B cell (primary cell): ENCODE measurements around the gene MSH5. TPM values are rescaled to one million over a fixed set of nuclear protein-coding genes. Genes with fewer than 3 reads are reported as not detected.

ENCODE experiments used
- ATAC-seq: fragments of 200-7000 bp; cut with Tn5 transposase; one replicate; pipeline ENCODE4 v1.10.0; 2021; ENCODE audit warnings: low read depth, mild to moderate bottlenecking, moderate number of reproducible peaks, moderate library complexity
- CTCF ChIA-PET: fragments of 350-600 bp; sonication (Branson Sonifier 250); formaldehyde crosslinking; loops from one replicate; lab custom pipeline; 2021; ENCODE audit warnings: antibody characterized with exemption, inconsistent platforms; lab: Charles Lee
- POLR2A ChIA-PET: fragments of 350-600 bp; sonication (Branson Sonifier 250); formaldehyde crosslinking; loops from one replicate; lab custom pipeline; 2021; ENCODE audit warnings: antibody characterized with exemption; lab: Charles Lee
- DNase-seq: peaks from one replicate; pipeline ENCODE4 v3.0.0; 2013
- H2AFZ ChIP-seq: 2 replicates; pipeline ENCODE4 v1.6.1; 2012; ENCODE audit warnings: mild to moderate bottlenecking, low read depth, low read length; ENCODE audit not compliant: insufficient read depth, poor library complexity, severe bottlenecking
- H3K27ac ChIP-seq, 2 donors: 1 replicate in 1 of 2; 2 replicates in 1 of 2; pipeline ENCODE4 v1.5.1; 2012 to 2013; ENCODE audit warnings: low read length in 2 of 2, mild to moderate bottlenecking in 2 of 2, moderate library complexity in 1 of 2
- H3K27me3 ChIP-seq, 4 experiments: fragments of 200-600 bp in 1 of 4; sonication (generic) in 1 of 4; replicated peaks in 1 of 4; 1 replicate in 2 of 4; 2 replicates in 2 of 4; pipeline versions ENCODE4 v1.6.1 to v1.7.0; 2013 to 2016; ENCODE audit warnings: low read length in 3 of 4, mild to moderate bottlenecking in 2 of 4, mixed read lengths in 1 of 4, moderate library complexity in 1 of 4; ENCODE audit not compliant: insufficient read depth in 4 of 4, control insufficient read depth in 3 of 4; ENCODE audit errors: control extremely low read depth in 1 of 4
- H3K36me3 ChIP-seq, 2 experiments: replicated peaks in 1 of 2; 1 replicate in 1 of 2; 2 replicates in 1 of 2; pipeline versions ENCODE4 v1.6.1 to v1.7.1; 2013; ENCODE audit warnings: low read length in 1 of 2; ENCODE audit not compliant: insufficient read depth in 2 of 2, control insufficient read depth in 1 of 2; ENCODE audit errors: control extremely low read depth in 1 of 2, extremely low read depth in 1 of 2
- H3K4me1 ChIP-seq, 2 donors: fragments of 200-600 bp in 1 of 2; sonication (generic) in 1 of 2; 1 replicate in 1 of 2; 2 replicates in 1 of 2; pipeline versions ENCODE4 v1.5.1 to v1.6.1; 2013 to 2017; ENCODE audit warnings: low read length in 2 of 2; ENCODE audit not compliant: control insufficient read depth in 2 of 2, insufficient read depth in 2 of 2
- H3K4me2 ChIP-seq: replicated peaks from 2 replicates; pipeline ENCODE3; 2012; ENCODE audit warnings: mild to moderate bottlenecking, low read depth, low read length; ENCODE audit not compliant: poor library complexity, severe bottlenecking
- H3K4me3 ChIP-seq, 5 experiments: fragments of 200-600 bp in 1 of 5; sonication (generic) in 1 of 5; 1 replicate in 3 of 5; 2 replicates in 2 of 5; pipeline versions ENCODE4 v1.5.1 to v1.7.0; 2011 to 2016; ENCODE audit warnings: low read length in 4 of 5, mild to moderate bottlenecking in 4 of 5, low read depth in 2 of 5, control low read depth in 1 of 5, moderate library complexity in 1 of 5; ENCODE audit not compliant: insufficient read depth in 1 of 5; ENCODE audit errors: control extremely low read depth in 1 of 5, extremely low read depth in 1 of 5
- H3K79me2 ChIP-seq: fragments of 200-600 bp; sonication (generic); one replicate; pipeline ENCODE4 v1.6.0; 2016; ENCODE audit warnings: low read length; ENCODE audit not compliant: control insufficient read depth, insufficient read depth
- H3K9ac ChIP-seq: fragments of 200-600 bp; sonication (generic); 2 replicates; pipeline ENCODE4 v1.6.1; 2017; ENCODE audit warnings: mild to moderate bottlenecking, low read length, moderate library complexity
- H3K9me3 ChIP-seq, 3 donors: one replicate each; pipeline versions ENCODE4 v1.6.1 to v1.7.1; 2013; ENCODE audit warnings: low read length in 2 of 3; ENCODE audit not compliant: control insufficient read depth in 2 of 3, insufficient read depth in 1 of 3; ENCODE audit errors: control extremely low read depth in 1 of 3
- H4K20me1 ChIP-seq: 2 replicates; pipeline ENCODE4 v1.6.0; 2012; ENCODE audit warnings: mild to moderate bottlenecking, low read length; ENCODE audit not compliant: insufficient read depth, control insufficient read depth, poor library complexity, severe bottlenecking
- H3K27ac Mint-ChIP-seq: one replicate; pipeline ENCODE4 v1.8.0; 2021; ENCODE audit warnings: mixed read lengths
- H3K27me3 Mint-ChIP-seq: one replicate; pipeline ENCODE4 v1.8.0; 2021; ENCODE audit warnings: mixed read lengths
- H3K4me1 Mint-ChIP-seq: one replicate; pipeline ENCODE4 v1.8.0; 2021; ENCODE audit warnings: mixed read lengths
- H3K4me3 Mint-ChIP-seq: one replicate; pipeline ENCODE4 v1.8.0; 2021; ENCODE audit warnings: mixed read lengths
- H3K9me3 Mint-ChIP-seq: one replicate; pipeline ENCODE4 v1.8.0; 2022; ENCODE audit warnings: mixed read lengths; ENCODE audit not compliant: insufficient read depth
- CTCF ChIP-seq: fragments of 200-600 bp; IDR thresholded peaks from one replicate; pipeline ENCODE4 v1.8.0; 2022; ENCODE audit warnings: antibody characterized with exemption, mild to moderate bottlenecking
- EZH2 ChIP-seq: IDR thresholded peaks from 2 replicates; pipeline ENCODE4 v1.6.1; 2012; ENCODE audit warnings: borderline replicate concordance, low read depth, mild to moderate bottlenecking, moderate library complexity, low read length; ENCODE audit not compliant: insufficient read depth, poor library complexity, severe bottlenecking
- WGBS: methylation state at CpG from one replicate; pipeline ENCODE4 v1.1.5; 2013; ENCODE audit warnings: missing lambda C conversion rate; ENCODE audit not compliant: insufficient coverage; 5-methylcytosine and 5-hydroxymethylcytosine counted together
- intact Hi-C: fragments of 100-400 bp; cut with micrococcal nuclease; formaldehyde crosslinking; loops from one replicate; pipeline ENCODE4 v1.10.0; 2022
- polyA plus RNA-seq: library from polyadenylated mRNA; depleted of rRNA; stranded (reverse); fragments of >200 nt; gene quantifications from 2 replicates; pipeline ENCODE4 v1.2.3, GENCODE V29; 2012
- total RNA-seq, 2 donors: library from RNA; stranded (reverse); fragments of 120-200 nt in 1 of 2; gene quantifications; 1 replicate in 1 of 2; 2 replicates in 1 of 2; pipeline versions ENCODE4 v1.2.3 to v1.2.4, GENCODE V29; 2013 to 2022

MSH5 gene
- total and polyA plus RNA-seq, 2 donors (not counting 1 experiment from before 2014, with no cell fraction given) = 49.9 to 51.6 TPM

DNA sequence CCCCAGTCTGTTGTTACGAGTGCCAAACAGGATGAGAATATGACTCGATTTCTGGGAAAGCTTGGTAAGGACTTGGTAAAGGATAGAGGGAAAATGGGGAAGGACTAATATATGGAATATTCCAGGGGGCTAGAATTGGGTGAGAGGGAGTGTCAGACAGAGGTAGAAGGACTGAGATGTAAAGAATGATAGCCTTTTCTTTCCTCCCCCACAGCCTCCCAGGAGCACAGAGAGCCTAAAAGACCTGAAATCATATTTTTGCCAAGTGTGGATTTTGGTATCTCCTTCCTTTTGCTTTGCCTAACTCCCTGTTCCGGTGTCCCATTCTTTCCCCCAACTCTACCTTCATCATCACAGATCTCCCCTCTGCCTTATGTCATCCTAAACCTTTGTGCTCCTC is 3.1 kb downstream of the MSH5 start:
- Histone ChIP-seq H3K9me3 (no peaks in the 10 kb centered on the region), H3K4me3 (no peak overlapping the region), H3K79me2 (peaks cover 19% of the 10 kb centered on the region), H3K27me3 (no peaks in the 10 kb centered on the region), H3K36me3 (peaks cover 4% of the 10 kb centered on the region in 2 experiments), H4K20me1 (no peaks in the 10 kb centered on the region), H3K4me1 (peaks cover 24 to 25% of the 10 kb centered on the region in 2 donors), H2AFZ (no peak overlapping the region), H3K27ac (no peak overlapping the region), H3K9ac (no peak overlapping the region), H3K4me2 (no peak overlapping the region)
- ChIA-PET CTCF (no interaction called here), POLR2A (no interaction called here)
- Mint-ChIP-seq H3K4me3 (no peak overlapping the region), H3K4me1 (peaks cover 34% of the 10 kb centered on the region), H3K27ac (no peak overlapping the region), H3K27me3 (no peaks in the 10 kb centered on the region), H3K9me3 (no peaks in the 10 kb centered on the region)
- 100% methylated on average over 2 of the region's 3 CpGs for WGBS
- ATAC-seq = no peak
- no peak for DNase-seq
- intact Hi-C loops = no loop called here
- TF ChIP-seq CTCF = no peak
- TF ChIP-seq EZH2 = no peak

GRCh38 chr6:31744422-31744821 is 4.6 kb downstream of the MSH5 start:
- Histone ChIP-seq H3K79me2 (peaks cover 19% of the 10 kb centered on the region), H4K20me1 (no peaks in the 10 kb centered on the region), H3K9me3 (no peaks in the 10 kb centered on the region), H3K4me1 (peaks cover 9% of the 10 kb centered on the region in 2 donors), H3K9ac (no peak overlapping the region), H3K27me3 (no peaks in the 10 kb centered on the region), H3K36me3 (peaks cover 4% of the 10 kb centered on the region in 2 experiments), H3K27ac (no peak overlapping the region), H3K4me2 (no peak overlapping the region), H2AFZ (no peak overlapping the region), H3K4me3 (no peak overlapping the region)
- H3K4me3 Mint-ChIP-seq = no peak overlapping the region
- CTCF ChIA-PET = interaction anchor here (0.6 kb wide), 1 partner anchor 1478 kb away, joined by 4 read pairs; no protein-coding TSS in a partner anchor
- no peaks in the 10 kb centered on the region for H3K27me3 Mint-ChIP-seq
- POLR2A ChIA-PET = no interaction called here
- ATAC-seq (no peak), DNase-seq (no peak)
- intact Hi-C loops = no loop called here
- H3K27ac Mint-ChIP-seq = no peak overlapping the region
- 82% methylated on average over 1 of the region's 1 CpG for WGBS
- no peaks in the 10 kb centered on the region for H3K9me3 Mint-ChIP-seq
- TF ChIP-seq EZH2 (no peak), CTCF (no peak)
- peaks cover 18% of the 10 kb centered on the region for H3K4me1 Mint-ChIP-seq
